WTC11 (cell line): ENCODE measurements around the gene EIF5A2. TPM values are rescaled to one million over a fixed set of nuclear protein-coding genes. Genes with fewer than 3 reads are reported as not detected.

Experiments used
- ATAC-seq: fragments of 200-7000 bp; cut with Tn5 transposase; 2 replicates; pipeline ENCODE4 v1.10.0; 2021; ENCODE audit warnings: mild to moderate bottlenecking, moderate library complexity
- CTCF ChIA-PET: fragments of 300-600 bp; sonication (Branson Sonifier 250); formaldehyde crosslinking; loops from one replicate; lab custom pipeline; 2021; ENCODE audit warnings: antibody characterized with exemption; lab: Charles Lee
- POLR2A ChIA-PET: fragments of 350-600 bp; sonication (Branson Sonifier 250); formaldehyde crosslinking; loops from one replicate; lab custom pipeline; 2021; ENCODE audit warnings: antibody characterized with exemption; lab: Charles Lee
- DNase-seq: peaks from one replicate; pipeline ENCODE4 v3.0.0; 2021; ENCODE audit warnings: low spot score
- H3K27ac Mint-ChIP-seq: 2 replicates; pipeline ENCODE4 v1.8.0; 2021; ENCODE audit warnings: mixed read lengths
- H3K27me3 Mint-ChIP-seq: 2 replicates; pipeline ENCODE4 v1.8.0; 2021; ENCODE audit warnings: low read depth, mild to moderate bottlenecking, moderate library complexity, mixed read lengths
- H3K36me3 Mint-ChIP-seq: 2 replicates; pipeline ENCODE4 v1.8.0; 2021; ENCODE audit warnings: mixed read lengths
- H3K4me1 Mint-ChIP-seq: 2 replicates; pipeline ENCODE4 v1.8.0; 2022; ENCODE audit warnings: mixed read lengths
- H3K4me3 Mint-ChIP-seq: 2 replicates; pipeline ENCODE4 v1.8.0; 2021; ENCODE audit warnings: mild to moderate bottlenecking, moderate library complexity, mixed read lengths
- H3K9me3 Mint-ChIP-seq: 2 replicates; pipeline ENCODE4 v1.8.0; 2021; ENCODE audit warnings: mixed read lengths
- ESRRA ChIP-seq: sonication (generic); formaldehyde crosslinking; IDR thresholded peaks from 2 replicates; pipeline ENCODE4 v1.8.1; 2022; ENCODE audit warnings: mild to moderate bottlenecking, missing genetic modification reagents, borderline replicate concordance
- NFE2L1 ChIP-seq: sonication (generic); formaldehyde crosslinking; IDR thresholded peaks from 2 replicates; pipeline ENCODE4 v1.8.1; 2023; ENCODE audit warnings: missing genetic modification reagents
- NR3C1 ChIP-seq: sonication (generic); formaldehyde crosslinking; conservative IDR thresholded peaks from 2 replicates; pipeline ENCODE4 v1.8.1; 2023; ENCODE audit warnings: low read depth, mild to moderate bottlenecking, missing genetic modification reagents
- PREB ChIP-seq: sonication (generic); formaldehyde crosslinking; IDR thresholded peaks from 2 replicates; pipeline ENCODE4 v1.8.1; 2022; ENCODE audit warnings: mild to moderate bottlenecking, missing genetic modification reagents, moderate library complexity, borderline replicate concordance
- PRRX2 ChIP-seq: fragments of 250-450 bp; sonication (Bioruptor Pico); IDR thresholded peaks from 2 replicates; pipeline ENCODE4 v1.8.0; 2021; ENCODE audit warnings: mild to moderate bottlenecking
- RELA ChIP-seq: sonication (generic); formaldehyde crosslinking; IDR thresholded peaks from 2 replicates; pipeline ENCODE4 v1.8.1; 2022; ENCODE audit warnings: missing genetic modification reagents, mild to moderate bottlenecking, borderline replicate concordance
- SMAD4 ChIP-seq: sonication (generic); formaldehyde crosslinking; IDR thresholded peaks from 2 replicates; pipeline ENCODE4 v1.8.0; 2022; ENCODE audit warnings: mild to moderate bottlenecking, missing genetic modification reagents
- SP1 ChIP-seq: sonication (generic); formaldehyde crosslinking; conservative IDR thresholded peaks from 2 replicates; pipeline ENCODE4 v1.8.1; 2022; ENCODE audit warnings: missing genetic modification reagents
- USF2 ChIP-seq: sonication (generic); formaldehyde crosslinking; IDR thresholded peaks from 2 replicates; pipeline ENCODE4 v1.8.1; 2023; ENCODE audit warnings: mild to moderate bottlenecking, missing genetic modification reagents, moderate library complexity
- ZBTB21 ChIP-seq: sonication (generic); formaldehyde crosslinking; IDR thresholded peaks from 2 replicates; pipeline ENCODE4 v1.8.1; 2023; ENCODE audit warnings: mild to moderate bottlenecking, missing genetic modification reagents, borderline replicate concordance
- ZNF317 ChIP-seq: sonication (generic); formaldehyde crosslinking; IDR thresholded peaks from 2 replicates; pipeline ENCODE4 v1.8.1; 2023; ENCODE audit warnings: low read depth, mild to moderate bottlenecking, moderate library complexity, missing genetic modification reagents, borderline replicate concordance
- ZNF425 ChIP-seq: fragments of 250-450 bp; sonication (Bioruptor Pico); conservative IDR thresholded peaks from 2 replicates; pipeline ENCODE4 v1.9.0; 2021; ENCODE audit warnings: mild to moderate bottlenecking
- total RNA-seq: library from RNA; stranded (reverse); gene quantifications from 3 replicates; pipeline ENCODE4 v1.2.3, GENCODE V29; 2021
- TF ChIP-seq, protein P1 (sequence below): sonication (generic); formaldehyde crosslinking; IDR thresholded peaks from 2 replicates; pipeline ENCODE4 v1.8.0; 2022; ENCODE audit warnings: mild to moderate bottlenecking, missing genetic modification reagents
- TF ChIP-seq, protein P2 (sequence below): sonication (generic); formaldehyde crosslinking; conservative IDR thresholded peaks from 2 replicates; pipeline ENCODE4 v1.8.1; 2023; ENCODE audit warnings: mild to moderate bottlenecking, low read depth, missing genetic modification reagents, moderate library complexity
- TF ChIP-seq, protein P3 (sequence below): fragments of 200-600 bp; IDR thresholded peaks from 2 replicates; pipeline ENCODE4 v1.8.0; 2022; ENCODE audit warnings: antibody characterized with exemption
- TF ChIP-seq, protein P4 (sequence below): sonication (generic); formaldehyde crosslinking; IDR thresholded peaks from 2 replicates; pipeline ENCODE4 v1.8.1; 2022; ENCODE audit warnings: low read depth, missing genetic modification reagents, borderline replicate concordance
- TF ChIP-seq, protein P5 (sequence below): sonication (generic); formaldehyde crosslinking; IDR thresholded peaks from 2 replicates; pipeline ENCODE4 v1.8.0; 2022; ENCODE audit warnings: mild to moderate bottlenecking, missing genetic modification reagents
- TF ChIP-seq, protein P6 (sequence below): sonication (generic); formaldehyde crosslinking; conservative IDR thresholded peaks from 2 replicates; pipeline ENCODE4 v1.8.1; 2022; ENCODE audit warnings: mild to moderate bottlenecking, missing genetic modification reagents

EIF5A2 gene
- total RNA-seq, 1 experiment from 2014 or later, result 7.6 TPM

GRCh38 chr3:170909129-170909903, 879 bp upstream of the EIF5A2 start:
- CTCF ChIA-PET, result no interaction called here

GRCh38 chr3:170907637-170908234, 701 bp downstream of the EIF5A2 start:
- ChIA-PET CTCF (no interaction called here), POLR2A (interaction anchor here (0.7 to 1.2 kb wide), 3 partner anchors 38 to 44 kb away, joined by 3 to 4 read pairs (median 4); partner anchors contain the start of gene RPL22L1)
- DNase-seq, result no peak
- peak overlapping the region; percentile 91 for H3K4me3 Mint-ChIP-seq
- H3K36me3 Mint-ChIP-seq, result peaks cover 8% of the 10 kb centered on the region
- H3K27ac Mint-ChIP-seq, result no peak overlapping the region
- H3K9me3 Mint-ChIP-seq, result peaks cover 19% of the 10 kb centered on the region
- H3K27me3 Mint-ChIP-seq, result peaks cover 54% of the 10 kb centered on the region
- ATAC-seq, result no peak
- peaks cover 11% of the 10 kb centered on the region for H3K4me1 Mint-ChIP-seq
- TF ChIP-seq RELA (CRISPR knock-in tag) (no peak), ESRRA (no peak), NFE2L1 (no peak), ZNF317 (no peak), SMAD4 (no peak), ZNF425 (no peak), NR3C1 (CRISPR knock-in tag) (no peak), USF2 (CRISPR knock-in tag) (no peak), ZBTB21 (CRISPR knock-in tag) (no peak), PREB (CRISPR knock-in tag) (no peak), SP1 (no peak), PRRX2 (CRISPR knock-in tag) (no peak)
- TF ChIP-seq, protein P1, sequence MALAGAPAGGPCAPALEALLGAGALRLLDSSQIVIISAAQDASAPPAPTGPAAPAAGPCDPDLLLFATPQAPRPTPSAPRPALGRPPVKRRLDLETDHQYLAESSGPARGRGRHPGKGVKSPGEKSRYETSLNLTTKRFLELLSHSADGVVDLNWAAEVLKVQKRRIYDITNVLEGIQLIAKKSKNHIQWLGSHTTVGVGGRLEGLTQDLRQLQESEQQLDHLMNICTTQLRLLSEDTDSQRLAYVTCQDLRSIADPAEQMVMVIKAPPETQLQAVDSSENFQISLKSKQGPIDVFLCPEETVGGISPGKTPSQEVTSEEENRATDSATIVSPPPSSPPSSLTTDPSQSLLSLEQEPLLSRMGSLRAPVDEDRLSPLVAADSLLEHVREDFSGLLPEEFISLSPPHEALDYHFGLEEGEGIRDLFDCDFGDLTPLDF (CRISPR knock-in tag), result no peak
- TF ChIP-seq, protein P2, sequence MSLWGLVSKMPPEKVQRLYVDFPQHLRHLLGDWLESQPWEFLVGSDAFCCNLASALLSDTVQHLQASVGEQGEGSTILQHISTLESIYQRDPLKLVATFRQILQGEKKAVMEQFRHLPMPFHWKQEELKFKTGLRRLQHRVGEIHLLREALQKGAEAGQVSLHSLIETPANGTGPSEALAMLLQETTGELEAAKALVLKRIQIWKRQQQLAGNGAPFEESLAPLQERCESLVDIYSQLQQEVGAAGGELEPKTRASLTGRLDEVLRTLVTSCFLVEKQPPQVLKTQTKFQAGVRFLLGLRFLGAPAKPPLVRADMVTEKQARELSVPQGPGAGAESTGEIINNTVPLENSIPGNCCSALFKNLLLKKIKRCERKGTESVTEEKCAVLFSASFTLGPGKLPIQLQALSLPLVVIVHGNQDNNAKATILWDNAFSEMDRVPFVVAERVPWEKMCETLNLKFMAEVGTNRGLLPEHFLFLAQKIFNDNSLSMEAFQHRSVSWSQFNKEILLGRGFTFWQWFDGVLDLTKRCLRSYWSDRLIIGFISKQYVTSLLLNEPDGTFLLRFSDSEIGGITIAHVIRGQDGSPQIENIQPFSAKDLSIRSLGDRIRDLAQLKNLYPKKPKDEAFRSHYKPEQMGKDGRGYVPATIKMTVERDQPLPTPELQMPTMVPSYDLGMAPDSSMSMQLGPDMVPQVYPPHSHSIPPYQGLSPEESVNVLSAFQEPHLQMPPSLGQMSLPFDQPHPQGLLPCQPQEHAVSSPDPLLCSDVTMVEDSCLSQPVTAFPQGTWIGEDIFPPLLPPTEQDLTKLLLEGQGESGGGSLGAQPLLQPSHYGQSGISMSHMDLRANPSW (CRISPR knock-in tag), result no peak
- TF ChIP-seq, protein P3, sequence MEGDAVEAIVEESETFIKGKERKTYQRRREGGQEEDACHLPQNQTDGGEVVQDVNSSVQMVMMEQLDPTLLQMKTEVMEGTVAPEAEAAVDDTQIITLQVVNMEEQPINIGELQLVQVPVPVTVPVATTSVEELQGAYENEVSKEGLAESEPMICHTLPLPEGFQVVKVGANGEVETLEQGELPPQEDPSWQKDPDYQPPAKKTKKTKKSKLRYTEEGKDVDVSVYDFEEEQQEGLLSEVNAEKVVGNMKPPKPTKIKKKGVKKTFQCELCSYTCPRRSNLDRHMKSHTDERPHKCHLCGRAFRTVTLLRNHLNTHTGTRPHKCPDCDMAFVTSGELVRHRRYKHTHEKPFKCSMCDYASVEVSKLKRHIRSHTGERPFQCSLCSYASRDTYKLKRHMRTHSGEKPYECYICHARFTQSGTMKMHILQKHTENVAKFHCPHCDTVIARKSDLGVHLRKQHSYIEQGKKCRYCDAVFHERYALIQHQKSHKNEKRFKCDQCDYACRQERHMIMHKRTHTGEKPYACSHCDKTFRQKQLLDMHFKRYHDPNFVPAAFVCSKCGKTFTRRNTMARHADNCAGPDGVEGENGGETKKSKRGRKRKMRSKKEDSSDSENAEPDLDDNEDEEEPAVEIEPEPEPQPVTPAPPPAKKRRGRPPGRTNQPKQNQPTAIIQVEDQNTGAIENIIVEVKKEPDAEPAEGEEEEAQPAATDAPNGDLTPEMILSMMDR, result no peak
- TF ChIP-seq, protein P4, sequence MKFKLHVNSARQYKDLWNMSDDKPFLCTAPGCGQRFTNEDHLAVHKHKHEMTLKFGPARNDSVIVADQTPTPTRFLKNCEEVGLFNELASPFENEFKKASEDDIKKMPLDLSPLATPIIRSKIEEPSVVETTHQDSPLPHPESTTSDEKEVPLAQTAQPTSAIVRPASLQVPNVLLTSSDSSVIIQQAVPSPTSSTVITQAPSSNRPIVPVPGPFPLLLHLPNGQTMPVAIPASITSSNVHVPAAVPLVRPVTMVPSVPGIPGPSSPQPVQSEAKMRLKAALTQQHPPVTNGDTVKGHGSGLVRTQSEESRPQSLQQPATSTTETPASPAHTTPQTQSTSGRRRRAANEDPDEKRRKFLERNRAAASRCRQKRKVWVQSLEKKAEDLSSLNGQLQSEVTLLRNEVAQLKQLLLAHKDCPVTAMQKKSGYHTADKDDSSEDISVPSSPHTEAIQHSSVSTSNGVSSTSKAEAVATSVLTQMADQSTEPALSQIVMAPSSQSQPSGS (CRISPR knock-in tag), result no peak

More at GRCh38 chr3:170909129-170909903, 879 bp upstream of the EIF5A2 start:
- DNase-seq, result no peak
- peaks cover 13% of the 10 kb centered on the region for H3K4me1 Mint-ChIP-seq
- no peak overlapping the region for H3K27ac Mint-ChIP-seq
- H3K36me3 Mint-ChIP-seq, result peaks cover 8% of the 10 kb centered on the region
- ATAC-seq, result no peak
- POLR2A ChIA-PET, result no interaction called here
- peaks cover 19% of the 10 kb centered on the region for H3K9me3 Mint-ChIP-seq
- peak overlapping the region; percentile 91 for H3K4me3 Mint-ChIP-seq
- H3K27me3 Mint-ChIP-seq, result peaks cover 54% of the 10 kb centered on the region
- TF ChIP-seq, protein P5, sequence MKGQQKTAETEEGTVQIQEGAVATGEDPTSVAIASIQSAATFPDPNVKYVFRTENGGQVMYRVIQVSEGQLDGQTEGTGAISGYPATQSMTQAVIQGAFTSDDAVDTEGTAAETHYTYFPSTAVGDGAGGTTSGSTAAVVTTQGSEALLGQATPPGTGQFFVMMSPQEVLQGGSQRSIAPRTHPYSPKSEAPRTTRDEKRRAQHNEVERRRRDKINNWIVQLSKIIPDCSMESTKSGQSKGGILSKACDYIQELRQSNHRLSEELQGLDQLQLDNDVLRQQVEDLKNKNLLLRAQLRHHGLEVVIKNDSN (CRISPR knock-in tag), result no peak
- TF ChIP-seq, protein P6, sequence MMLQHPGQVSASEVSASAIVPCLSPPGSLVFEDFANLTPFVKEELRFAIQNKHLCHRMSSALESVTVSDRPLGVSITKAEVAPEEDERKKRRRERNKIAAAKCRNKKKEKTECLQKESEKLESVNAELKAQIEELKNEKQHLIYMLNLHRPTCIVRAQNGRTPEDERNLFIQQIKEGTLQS (CRISPR knock-in tag), result no peak
